Measurements from ENCODE around the gene CCDC157.

The CCDC157 gene

GRCh38 chr22:30356449-30357235 is at the start of gene CCDC157, which contains the start of gene SF3A1:
Gene CCDC157 (plus strand): TSS chr22:30357007. CDS start chr22:30366001, 8,994 bp downstream.
Gene SF3A1 (minus strand): TSS chr22:30356894. CDS start chr22:30356792, 102 bp downstream.
- peak; percentile 88 for DNase-seq

- DNase-seq: no peak
These were observed 49.7 kb upstream of the CCDC157 start for GRCh38 chr22:30307041-30307574.

DNA sequence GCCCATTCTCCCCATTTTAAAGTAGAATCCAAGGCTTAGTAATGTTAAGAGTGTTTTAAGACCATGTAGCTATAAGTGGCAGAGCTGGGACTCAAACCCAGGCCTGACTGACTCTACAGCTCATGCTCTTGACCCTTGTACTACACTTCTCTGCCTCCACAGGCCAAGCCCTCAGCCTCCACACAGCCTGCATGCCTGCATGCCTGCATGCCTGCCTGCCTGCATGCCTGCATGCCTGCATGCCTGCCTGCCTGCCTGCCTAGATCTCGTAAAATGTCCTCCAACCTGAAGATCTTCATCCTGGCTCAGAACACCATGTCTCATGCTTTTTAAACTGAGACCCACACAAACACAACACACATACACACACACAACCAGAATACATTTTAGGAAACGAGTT is 48.7 kb upstream of the CCDC157 start:
- no peak for DNase-seq

- no peak for DNase-seq
These were observed 48.1 kb upstream of the CCDC157 start for GRCh38 chr22:30308518-30309230.

DNA sequence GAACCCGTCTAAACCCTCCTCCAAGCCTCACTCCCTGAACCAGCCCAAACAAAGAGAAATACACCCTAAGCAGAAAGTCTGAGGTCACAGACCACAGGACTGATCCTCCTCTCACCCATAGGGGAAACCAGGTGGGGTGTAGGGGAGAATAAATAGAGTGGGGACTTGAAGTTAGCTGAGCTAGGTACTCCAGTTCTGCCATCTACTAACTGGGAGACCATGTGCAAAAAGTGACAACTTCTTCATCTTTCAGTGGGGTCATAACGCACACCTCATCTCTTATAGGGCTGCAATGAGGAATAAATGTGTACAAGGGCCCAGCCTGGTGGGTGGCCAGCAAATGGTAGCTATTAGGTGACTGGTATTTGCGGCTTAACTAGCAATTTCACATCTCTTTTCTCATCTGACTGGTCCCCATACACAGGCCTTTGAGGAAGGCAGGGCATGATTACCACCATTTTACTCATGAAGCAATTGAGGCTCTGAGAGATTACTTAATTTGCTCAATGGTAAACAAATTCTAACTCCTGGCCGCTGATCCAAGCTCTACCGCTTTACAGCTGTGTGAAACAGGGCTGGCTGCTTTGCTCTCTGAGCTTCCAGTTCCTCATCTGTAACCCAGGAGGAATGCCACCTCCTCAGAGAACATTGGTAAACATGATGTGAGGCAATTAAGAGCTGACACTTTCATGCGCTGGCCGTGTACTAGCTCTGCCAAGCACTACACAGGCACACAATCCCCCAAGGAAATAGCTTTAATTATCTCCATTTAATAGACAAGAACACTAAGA is 46.7 kb upstream of the CCDC157 start:
- DNase-seq: peak; percentile 53

DNA sequence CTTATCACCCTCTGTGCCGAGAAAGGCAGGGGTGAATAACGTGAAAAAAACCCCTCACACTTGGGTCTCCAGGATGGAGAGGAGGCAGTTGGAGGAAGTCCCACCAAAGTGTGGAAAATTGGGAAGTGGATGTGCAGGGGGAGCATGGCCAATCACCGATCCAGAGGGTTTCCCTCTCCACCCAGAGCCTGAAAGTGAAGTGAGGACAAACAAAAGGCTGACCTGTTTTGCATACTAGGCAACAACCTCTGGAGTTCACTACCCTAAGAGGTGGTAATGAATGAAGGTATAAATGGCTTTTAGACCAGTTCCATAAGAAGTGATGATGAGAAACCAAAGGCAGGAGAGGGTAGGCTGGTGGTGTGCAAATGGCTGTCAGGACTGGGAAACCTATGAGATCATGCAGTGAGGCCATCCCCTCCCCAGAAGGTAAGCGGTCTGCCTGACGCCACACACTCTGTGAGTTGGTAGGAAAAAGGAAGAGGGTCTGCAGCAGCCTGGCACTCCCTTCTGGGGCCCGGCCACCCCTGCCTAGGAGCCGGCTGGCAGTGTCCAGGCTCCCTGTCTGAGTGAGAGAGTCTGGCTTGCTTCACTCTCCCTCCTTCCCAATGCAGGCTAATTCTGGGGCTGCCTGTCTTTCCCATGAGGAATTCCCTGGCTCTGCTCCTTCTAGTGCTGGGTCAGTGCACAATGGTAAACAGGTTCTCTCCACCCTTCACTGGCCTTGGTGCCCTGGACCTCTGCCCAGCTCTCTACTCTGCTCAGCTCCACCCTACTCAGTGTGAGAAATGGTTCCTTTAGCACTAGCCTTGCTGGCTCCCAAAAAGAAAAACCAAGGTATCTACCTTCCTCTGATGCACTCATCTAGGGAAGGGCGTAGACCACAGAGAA is 45.7 kb upstream of the CCDC157 start:
- DNase-seq: peak; percentile 55

DNA sequence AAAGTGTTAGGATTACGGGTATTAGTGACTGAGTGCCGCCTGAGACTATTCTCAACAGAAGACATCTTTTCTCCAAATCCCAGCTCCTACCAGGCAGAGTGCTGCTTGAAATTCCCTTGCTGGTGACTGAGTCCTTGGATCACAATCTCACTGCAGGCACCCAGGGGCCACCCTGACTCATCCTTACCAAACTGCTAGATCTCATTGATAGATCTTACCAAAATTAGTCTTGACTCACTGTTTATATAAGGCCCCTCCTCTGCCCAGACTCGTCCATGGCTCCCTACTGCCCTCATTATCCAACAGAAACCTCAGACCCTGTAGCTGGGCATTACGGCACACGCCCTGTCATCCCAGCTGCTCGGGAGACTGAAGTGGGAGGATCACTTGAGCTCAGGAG is 44.8 kb upstream of the CCDC157 start:
- DNase-seq: no peak

DNA sequence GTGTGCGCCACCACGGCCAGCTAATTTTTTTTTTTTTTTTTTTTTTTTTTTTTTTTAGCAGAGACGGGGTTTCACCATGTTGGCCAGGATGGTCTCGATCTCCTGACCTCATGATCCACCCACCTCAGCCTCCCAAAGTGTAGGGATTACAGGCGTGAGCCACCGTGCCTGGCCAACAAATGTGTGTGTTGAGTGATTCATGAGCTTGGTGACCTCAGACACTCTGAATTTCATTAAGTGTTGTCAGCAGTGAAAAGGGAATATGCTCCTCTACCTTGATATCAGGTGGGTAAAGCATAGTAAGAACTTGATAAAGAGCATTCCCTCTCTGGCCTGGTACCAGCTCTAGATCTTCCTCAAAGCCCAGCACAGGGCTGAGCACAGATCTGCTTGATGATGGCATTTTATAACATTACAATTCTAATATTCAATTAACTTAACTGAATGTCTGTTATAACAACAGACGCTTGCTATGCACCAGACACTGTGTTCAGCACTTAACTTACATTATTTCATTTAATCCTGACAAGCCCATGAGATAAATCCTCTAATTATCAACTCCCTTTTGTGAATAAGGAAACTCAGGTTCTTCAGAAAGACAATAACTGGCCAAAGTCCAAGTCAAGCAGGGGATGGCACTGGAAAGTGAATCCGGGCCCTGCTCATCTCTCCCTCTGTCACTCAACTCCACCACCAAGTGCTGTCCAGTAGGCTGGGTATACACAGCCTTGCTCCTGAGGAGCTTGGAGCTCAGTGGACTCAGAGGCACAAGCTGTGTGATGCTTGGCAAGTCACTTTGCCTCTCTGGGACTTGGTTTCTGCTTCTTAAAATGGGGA is 43.1 kb upstream of the CCDC157 start:
- no peak for DNase-seq

GRCh38 chr22:30314915-30315314 is 41.9 kb upstream of the CCDC157 start:
- DNase-seq: no peak

GRCh38 chr22:30315962-30316576 is 40.7 kb upstream of the CCDC157 start:
- DNase-seq: no peak

- no peak for DNase-seq
These were observed 39.0 kb upstream of the CCDC157 start for GRCh38 chr22:30317778-30318177.

GRCh38 chr22:30318799-30319419 is 37.9 kb upstream of the CCDC157 start:
- no peak for DNase-seq

DNA sequence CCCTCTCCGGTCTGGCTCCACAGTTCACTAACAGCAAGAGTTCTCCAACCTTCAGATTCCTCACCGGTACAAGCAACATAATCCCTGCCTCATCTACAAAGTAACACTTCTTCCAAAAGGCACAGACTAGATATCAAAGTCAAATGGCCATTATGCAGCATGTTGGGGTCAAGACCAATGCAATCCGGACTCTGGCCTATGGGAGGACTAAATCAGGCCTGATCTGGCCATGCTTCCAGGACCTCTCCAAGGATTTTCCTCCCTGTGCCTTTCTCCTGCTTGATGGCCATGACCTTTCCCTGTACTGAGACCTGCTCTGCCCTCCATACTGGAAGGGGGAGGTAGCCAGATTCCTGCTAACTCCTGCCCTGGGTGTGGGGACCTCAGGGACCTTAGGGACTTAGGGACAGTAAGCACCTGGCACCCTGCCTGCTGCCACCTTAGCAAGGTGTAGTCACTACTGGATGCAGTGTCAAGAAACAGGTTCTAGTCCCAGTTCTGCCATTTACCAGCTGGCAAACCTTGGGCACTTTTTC is 36.7 kb upstream of the CCDC157 start:
- DNase-seq: no peak

GRCh38 chr22:30321461-30321860 is 35.3 kb upstream of the CCDC157 start:
- DNase-seq: no peak

DNA sequence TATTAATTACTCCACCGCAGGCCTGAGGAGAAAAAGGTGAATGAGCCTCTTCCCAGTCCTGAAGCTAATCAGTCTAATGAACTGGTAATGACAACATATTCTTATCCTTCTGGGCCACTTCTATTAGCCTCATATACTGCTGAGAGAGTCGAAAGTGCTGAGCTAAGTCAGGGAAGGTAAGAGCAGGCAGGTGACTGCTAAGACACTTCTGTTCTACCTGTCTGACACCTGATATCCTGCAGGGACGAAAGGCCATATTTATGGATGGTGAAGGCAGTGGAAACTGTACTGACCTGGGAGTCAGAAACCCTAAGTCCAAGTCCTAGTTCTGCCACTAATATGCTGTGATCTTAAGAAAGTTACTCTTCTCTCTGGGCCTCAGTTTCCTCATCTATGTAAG is 33.6 kb upstream of the CCDC157 start:
- DNase-seq: no peak

DNA sequence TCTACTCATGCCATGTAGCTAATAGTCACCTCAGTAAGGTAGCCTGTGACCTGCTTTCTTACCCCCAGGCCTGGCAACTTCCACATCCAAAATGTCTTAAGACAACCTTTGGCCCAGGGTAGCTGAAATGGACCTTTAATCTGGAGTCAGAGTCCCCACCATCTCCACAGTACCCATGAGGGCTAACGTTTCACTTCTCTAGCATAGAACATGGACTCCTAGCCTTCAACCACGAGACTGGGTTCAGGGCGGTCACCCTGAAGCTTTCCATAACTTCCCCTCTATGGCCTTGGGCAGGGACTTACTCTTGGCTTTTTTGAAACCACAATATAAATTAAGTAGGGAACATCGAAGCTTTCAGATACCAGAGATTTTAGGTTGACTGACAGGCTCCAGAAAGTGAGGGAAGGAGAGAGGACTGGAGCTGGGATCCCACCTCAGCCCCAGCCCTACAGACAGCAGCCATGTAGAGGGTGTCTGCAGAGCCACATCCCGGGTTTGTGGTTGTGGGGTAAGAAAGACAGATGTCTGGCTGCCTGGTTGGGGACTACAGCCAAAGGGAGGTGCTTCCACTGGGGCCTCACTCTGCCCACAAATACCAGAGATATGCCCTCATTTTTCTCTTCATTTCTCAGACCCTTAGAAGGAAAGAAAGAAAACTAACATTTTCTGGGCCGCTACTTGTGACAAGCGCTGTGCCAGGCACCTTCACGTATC is 32.6 kb upstream of the CCDC157 start:
- DNase-seq: no peak

DNA sequence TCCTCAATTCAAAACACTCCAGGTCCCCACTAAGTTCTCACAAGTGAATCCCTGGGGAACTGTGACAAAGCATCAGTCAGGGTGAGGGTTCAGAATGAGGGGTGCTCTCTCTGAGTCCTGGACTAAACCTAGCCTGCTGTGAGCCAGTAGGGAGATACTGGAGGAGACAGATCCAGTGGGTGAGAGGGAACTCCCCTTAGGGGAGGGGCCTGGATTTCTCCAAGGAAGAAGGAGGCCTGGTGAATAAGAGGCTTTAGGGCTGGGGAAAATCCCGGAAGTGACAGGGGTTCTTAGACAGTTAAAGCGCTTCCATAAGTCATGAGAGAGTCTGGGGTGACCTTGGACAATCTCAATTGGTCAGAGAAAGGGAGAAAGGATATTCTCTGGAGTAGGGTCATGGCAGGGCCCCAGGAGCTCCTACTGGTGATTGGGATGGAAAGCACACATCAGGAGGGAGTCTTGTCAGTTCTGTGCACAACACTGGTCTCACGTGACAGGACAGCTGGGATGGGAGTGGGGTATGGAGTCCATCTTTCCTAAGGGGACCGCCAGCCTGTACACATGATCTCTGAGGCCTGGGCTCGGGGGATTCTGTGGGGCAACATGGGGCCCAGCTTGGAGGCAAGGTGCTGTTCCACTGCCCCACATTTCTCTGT is 31.6 kb upstream of the CCDC157 start:
- DNase-seq: no peak

DNA sequence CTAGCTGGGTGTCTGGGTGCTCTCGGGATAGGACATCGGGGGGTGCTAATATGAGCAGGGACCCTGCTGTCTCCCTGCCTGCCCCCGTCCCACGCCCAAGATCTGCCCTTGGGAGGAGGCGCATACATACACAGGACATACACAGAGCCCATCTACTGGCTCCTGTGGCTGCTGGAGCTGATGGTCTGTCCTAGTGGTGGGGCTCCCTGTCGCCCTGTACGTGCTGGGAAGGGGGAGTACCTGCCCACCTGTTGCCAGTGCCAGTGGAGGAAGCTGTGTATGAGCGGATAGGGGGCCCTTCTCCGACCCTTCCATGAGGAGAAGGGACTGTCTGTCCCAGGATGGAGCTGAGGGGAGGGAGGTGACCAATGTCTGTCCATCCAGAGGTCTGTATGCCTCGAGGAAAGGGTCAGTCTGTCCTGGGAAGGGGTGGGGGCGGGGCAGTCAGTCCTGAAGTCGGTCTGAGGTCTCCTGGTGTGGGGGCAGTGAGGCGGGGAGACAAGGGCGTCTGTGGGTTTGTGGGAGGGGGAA is 31.0 kb upstream of the CCDC157 start:
- DNase-seq: no peak
